Measurements from ENCODE around the gene GASK1A.

Gene GASK1A

GRCh38 chr3:42979044-42979972 lies at the start of gene GASK1A:
Gene GASK1A, plus strand, starts transcription at chr3:42979311. Its CDS starts 332 bp downstream, at chr3:42979643.
- peaks cover 1% of the 10 kb centered on the region for H3K27me3 ChIP-seq (ENCODE audit: control insufficient read depth, insufficient read depth, low read length)
- no peak within 1 kb of the TSS for H3K27ac ChIP-seq (ENCODE audit: low read depth, low read length)
- no peak within 1 kb of the TSS for H3K9ac ChIP-seq (ENCODE audit: low read length)
- peaks cover 6% of the 10 kb centered on the region for H3K4me1 ChIP-seq (ENCODE audit: control insufficient read depth, insufficient read depth, low read length)
- peak within 1 kb of the TSS; percentile 57 for H3K4me3 ChIP-seq (ENCODE audit: low read length)
- no peaks in the 10 kb centered on the region for H3K36me3 ChIP-seq (ENCODE audit: control insufficient read depth, insufficient read depth, low read length)

GRCh38 chr3:42934111-42934510 lies 45.0 kb upstream of the GASK1A start:
- no peaks in the 10 kb centered on the region for H3K4me1 ChIP-seq (ENCODE audit: control insufficient read depth, insufficient read depth, low read length)
- H3K4me3 ChIP-seq (ENCODE audit: low read length), result no peak overlapping the region
- no peaks in the 10 kb centered on the region for H3K27me3 ChIP-seq (ENCODE audit: control insufficient read depth, insufficient read depth, low read length)
- H3K36me3 ChIP-seq (ENCODE audit: control insufficient read depth, insufficient read depth, low read length), result no peaks in the 10 kb centered on the region
- no peak overlapping the region for H3K27ac ChIP-seq (ENCODE audit: low read depth, low read length)
- no peak overlapping the region for H3K9ac ChIP-seq (ENCODE audit: low read length)

- no peaks in the 10 kb centered on the region for H3K27me3 ChIP-seq (ENCODE audit: control insufficient read depth, insufficient read depth, low read length)
- no peak overlapping the region for H3K9ac ChIP-seq (ENCODE audit: low read length)
- H3K4me1 ChIP-seq (ENCODE audit: control insufficient read depth, insufficient read depth, low read length), result no peaks in the 10 kb centered on the region
- H3K4me3 ChIP-seq (ENCODE audit: low read length), result no peak overlapping the region
- H3K27ac ChIP-seq (ENCODE audit: low read depth, low read length), result no peak overlapping the region
- H3K36me3 ChIP-seq (ENCODE audit: control insufficient read depth, insufficient read depth, low read length), result no peaks in the 10 kb centered on the region
Observed at GRCh38 chr3:42934910-42935309, 44.2 kb upstream of the GASK1A start.

- Histone ChIP-seq H3K36me3 (ENCODE audit: control insufficient read depth, insufficient read depth, low read length) (no peaks in the 10 kb centered on the region), H3K9ac (ENCODE audit: low read length) (no peak overlapping the region), H3K27me3 (ENCODE audit: control insufficient read depth, insufficient read depth, low read length) (no peaks in the 10 kb centered on the region), H3K4me3 (ENCODE audit: low read length) (no peak overlapping the region), H3K4me1 (ENCODE audit: control insufficient read depth, insufficient read depth, low read length) (no peaks in the 10 kb centered on the region), H3K27ac (ENCODE audit: low read depth, low read length) (no peak overlapping the region)
Observed at GRCh38 chr3:42935472-42935871, 43.6 kb upstream of the GASK1A start.

DNA sequence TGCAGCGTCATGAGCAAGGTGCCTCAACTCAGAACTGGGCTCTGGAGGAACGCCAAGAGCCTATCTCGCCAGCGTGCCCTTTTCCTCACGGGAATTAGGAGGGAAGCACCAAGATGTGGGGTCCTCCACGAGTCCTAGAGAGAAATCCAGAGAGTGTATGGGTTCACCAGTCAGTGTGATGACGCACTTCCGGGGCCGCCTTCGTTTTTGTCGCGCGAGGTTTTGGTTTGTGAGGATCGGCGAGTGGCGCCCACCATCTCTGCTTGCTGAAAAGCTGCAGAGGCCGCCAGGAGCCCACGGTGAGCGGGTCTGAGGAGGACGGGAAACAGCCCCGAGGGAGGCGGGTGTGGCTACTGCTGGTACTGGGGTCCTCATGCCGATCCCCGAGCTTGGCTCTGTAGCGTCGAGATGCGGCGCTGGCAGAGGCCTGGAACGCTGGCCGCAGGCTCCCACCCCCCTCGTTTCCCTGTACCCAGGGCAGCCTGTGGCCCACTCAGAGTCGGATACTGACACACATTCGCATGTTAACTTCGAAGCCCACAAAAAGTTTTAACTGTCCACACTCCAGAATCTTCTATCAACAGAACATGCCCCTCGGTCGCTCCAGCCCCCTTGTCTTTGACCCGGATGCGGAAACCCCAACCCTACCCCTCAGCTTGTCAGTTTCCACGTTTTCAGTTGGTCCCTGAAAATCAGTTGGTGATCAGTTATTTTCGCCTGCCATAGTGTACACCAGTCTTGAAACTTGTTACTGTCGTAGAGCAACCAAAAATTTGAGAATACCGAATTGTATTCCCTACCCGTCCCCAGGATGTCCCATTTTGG lies 42.7 kb upstream of the GASK1A start:
- no peak overlapping the region for H3K9ac ChIP-seq (ENCODE audit: low read length)
- H3K27me3 ChIP-seq (ENCODE audit: control insufficient read depth, insufficient read depth, low read length), result no peaks in the 10 kb centered on the region
- H3K36me3 ChIP-seq (ENCODE audit: control insufficient read depth, insufficient read depth, low read length), result no peaks in the 10 kb centered on the region
- H3K4me3 ChIP-seq (ENCODE audit: low read length), result peak overlapping the region; percentile 43
- no peaks in the 10 kb centered on the region for H3K4me1 ChIP-seq (ENCODE audit: control insufficient read depth, insufficient read depth, low read length)
- no peak overlapping the region for H3K27ac ChIP-seq (ENCODE audit: low read depth, low read length)

DNA sequence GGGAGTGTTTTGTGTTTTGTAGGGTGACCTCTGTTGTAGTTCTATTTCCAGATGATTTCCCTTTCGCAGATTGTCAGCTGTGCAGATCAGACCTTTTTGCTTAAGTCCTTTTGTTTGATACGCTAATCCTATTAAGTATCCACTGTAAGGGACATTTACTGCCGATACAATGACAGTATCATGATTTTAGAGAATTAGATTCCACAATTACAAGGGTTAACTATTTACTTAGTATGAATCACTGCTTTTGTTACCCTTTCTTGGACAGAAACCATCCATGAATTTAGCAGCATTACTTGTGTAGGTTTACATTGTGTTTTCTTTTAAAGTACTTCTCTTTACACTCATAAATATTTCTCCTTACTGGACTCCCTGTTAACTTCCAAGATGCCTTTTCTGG lies 41.8 kb upstream of the GASK1A start:
- no peak overlapping the region for H3K9ac ChIP-seq (ENCODE audit: low read length)
- no peaks in the 10 kb centered on the region for H3K4me1 ChIP-seq (ENCODE audit: control insufficient read depth, insufficient read depth, low read length)
- H3K27ac ChIP-seq (ENCODE audit: low read depth, low read length), result no peak overlapping the region
- no peaks in the 10 kb centered on the region for H3K36me3 ChIP-seq (ENCODE audit: control insufficient read depth, insufficient read depth, low read length)
- H3K27me3 ChIP-seq (ENCODE audit: control insufficient read depth, insufficient read depth, low read length), result no peaks in the 10 kb centered on the region
- no peak overlapping the region for H3K4me3 ChIP-seq (ENCODE audit: low read length)

- no peaks in the 10 kb centered on the region for H3K36me3 ChIP-seq (ENCODE audit: control insufficient read depth, insufficient read depth, low read length)
- no peaks in the 10 kb centered on the region for H3K27me3 ChIP-seq (ENCODE audit: control insufficient read depth, insufficient read depth, low read length)
- H3K9ac ChIP-seq (ENCODE audit: low read length), result no peak overlapping the region
- H3K4me1 ChIP-seq (ENCODE audit: control insufficient read depth, insufficient read depth, low read length), result no peaks in the 10 kb centered on the region
- H3K27ac ChIP-seq (ENCODE audit: low read depth, low read length), result no peak overlapping the region
- no peak overlapping the region for H3K4me3 ChIP-seq (ENCODE audit: low read length)
Observed at GRCh38 chr3:42942693-42943092, 36.4 kb upstream of the GASK1A start.

GRCh38 chr3:42946050-42946449 lies 33.1 kb upstream of the GASK1A start:
- Histone ChIP-seq H3K27ac (ENCODE audit: low read depth, low read length) (no peak overlapping the region), H3K4me1 (ENCODE audit: control insufficient read depth, insufficient read depth, low read length) (no peaks in the 10 kb centered on the region), H3K4me3 (ENCODE audit: low read length) (no peak overlapping the region)

GRCh38 chr3:42957573-42957972 lies 21.5 kb upstream of the GASK1A start:
- no peaks in the 10 kb centered on the region for H3K4me1 ChIP-seq (ENCODE audit: control insufficient read depth, insufficient read depth, low read length)
- no peak overlapping the region for H3K27ac ChIP-seq (ENCODE audit: low read depth, low read length)
- H3K4me3 ChIP-seq (ENCODE audit: low read length), result no peak overlapping the region
- H3K9ac ChIP-seq (ENCODE audit: low read length), result no peak overlapping the region
- H3K27me3 ChIP-seq (ENCODE audit: control insufficient read depth, insufficient read depth, low read length), result no peaks in the 10 kb centered on the region
- no peaks in the 10 kb centered on the region for H3K36me3 ChIP-seq (ENCODE audit: control insufficient read depth, insufficient read depth, low read length)

More at GRCh38 chr3:42946050-42946449, 33.1 kb upstream of the GASK1A start:
- Histone ChIP-seq H3K9ac (ENCODE audit: low read length) (no peak overlapping the region), H3K36me3 (ENCODE audit: control insufficient read depth, insufficient read depth, low read length) (no peaks in the 10 kb centered on the region), H3K27me3 (ENCODE audit: control insufficient read depth, insufficient read depth, low read length) (no peaks in the 10 kb centered on the region)

DNA sequence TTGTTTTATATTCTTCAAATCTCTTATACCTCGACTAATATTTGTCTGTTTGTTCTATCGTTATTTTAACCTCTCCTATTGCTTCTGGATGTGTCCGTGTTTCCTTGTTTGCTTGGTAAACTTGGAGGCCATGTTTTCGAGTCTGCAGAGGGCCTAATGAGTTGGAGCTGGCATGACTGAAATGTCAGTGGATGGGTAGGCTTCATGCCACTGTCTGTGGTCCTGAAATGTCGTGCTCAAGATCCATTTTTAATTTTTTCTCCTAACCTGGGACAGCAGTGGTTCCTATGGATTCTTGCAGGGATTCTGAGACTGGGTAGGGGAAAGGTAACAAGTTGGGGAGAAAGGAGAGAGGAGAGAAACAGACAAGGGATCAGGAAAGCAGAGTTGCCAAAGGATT lies 18.8 kb upstream of the GASK1A start:
- Histone ChIP-seq H3K27ac (ENCODE audit: low read depth, low read length) (no peak overlapping the region), H3K4me1 (ENCODE audit: control insufficient read depth, insufficient read depth, low read length) (no peaks in the 10 kb centered on the region), H3K36me3 (ENCODE audit: control insufficient read depth, insufficient read depth, low read length) (no peaks in the 10 kb centered on the region), H3K9ac (ENCODE audit: low read length) (no peak overlapping the region), H3K4me3 (ENCODE audit: low read length) (no peak overlapping the region), H3K27me3 (ENCODE audit: control insufficient read depth, insufficient read depth, low read length) (no peaks in the 10 kb centered on the region)

DNA sequence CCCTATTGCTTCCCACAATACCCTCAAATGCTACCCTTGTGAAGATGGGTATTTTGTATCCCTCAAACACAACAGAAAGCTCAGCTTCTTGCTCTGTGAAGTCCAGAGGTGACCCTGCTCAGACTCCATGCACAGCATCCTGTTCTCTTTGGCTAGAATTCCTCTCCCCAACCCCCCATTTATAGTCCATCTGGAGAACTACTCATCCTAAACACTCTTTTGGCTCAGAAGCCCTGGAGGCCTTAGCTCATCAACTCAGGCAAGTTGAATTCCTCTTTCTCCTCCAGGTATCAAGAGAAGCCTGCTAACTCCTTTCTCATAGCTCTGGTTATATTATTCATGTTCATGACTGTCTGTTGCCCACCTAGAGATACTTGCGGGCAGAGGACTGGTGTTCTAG lies 18.3 kb upstream of the GASK1A start:
- H3K4me1 ChIP-seq (ENCODE audit: control insufficient read depth, insufficient read depth, low read length), result no peaks in the 10 kb centered on the region
- H3K27me3 ChIP-seq (ENCODE audit: control insufficient read depth, insufficient read depth, low read length), result no peaks in the 10 kb centered on the region
- no peak overlapping the region for H3K4me3 ChIP-seq (ENCODE audit: low read length)
- no peak overlapping the region for H3K9ac ChIP-seq (ENCODE audit: low read length)
- no peak overlapping the region for H3K27ac ChIP-seq (ENCODE audit: low read depth, low read length)
- no peaks in the 10 kb centered on the region for H3K36me3 ChIP-seq (ENCODE audit: control insufficient read depth, insufficient read depth, low read length)

GRCh38 chr3:42961633-42962032 lies 17.5 kb upstream of the GASK1A start:
- Histone ChIP-seq H3K9ac (ENCODE audit: low read length) (no peak overlapping the region), H3K27me3 (ENCODE audit: control insufficient read depth, insufficient read depth, low read length) (no peaks in the 10 kb centered on the region), H3K36me3 (ENCODE audit: control insufficient read depth, insufficient read depth, low read length) (no peaks in the 10 kb centered on the region), H3K4me3 (ENCODE audit: low read length) (no peak overlapping the region), H3K4me1 (ENCODE audit: control insufficient read depth, insufficient read depth, low read length) (no peaks in the 10 kb centered on the region), H3K27ac (ENCODE audit: low read depth, low read length) (no peak overlapping the region)

Data from rectal smooth muscle tissue (tissue), 1 donor.